HepG2 (cell line): ENCODE data around the gene METTL27. TPM values are rescaled to one million over a fixed set of nuclear protein-coding genes. Genes with fewer than 3 reads are reported as not detected.
A peak's percentile ranks its signal among the peaks of the same experiment; 100 is the strongest.
"Not testable (repeated sequence)": the region's sequence is repeated elsewhere in the genome, so short reads cannot be mapped to it uniquely, and the experiment has no call there.

Experiments
- ATAC-seq: fragments of 200-7000 bp; cut with Tn5 transposase; 3 replicates; pipeline ENCODE4 v1.9.1; 2020; ENCODE audit warnings: mild to moderate bottlenecking, moderate library complexity
- BruUV-seq: library from RNA; stranded (reverse); fragments of 400-500 nt; replicated peaks from 2 replicates; lab custom pipeline; 2021; lab: Mats Ljungman, UMichigan
- CTCF ChIA-PET: fragments of 300-600 bp; formaldehyde crosslinking; extraction: SDS; loops from one replicate; lab custom pipeline; 2021; ENCODE audit warnings: low total read pairs, inconsistent platforms, low intra/inter-chr PET ratio; lab: Yijun Ruan, JAX
- POLR2A ChIA-PET: fragments of 350-600 bp; sonication (Branson Sonifier 250); formaldehyde crosslinking; loops from one replicate; lab custom pipeline; 2020; ENCODE audit warnings: antibody characterized with exemption, inconsistent platforms; lab: Yijun Ruan, JAX
- DNase-seq: peaks from one replicate; pipeline ENCODE4 v3.0.0-alpha.2; 2015; ENCODE audit warnings: low spot score
- FAIRE-seq: peaks from 3 replicates; lab custom pipeline; 2011; peaks lifted over from hg19 to GRCh38; lab: Jason Lieb, UNC
- H2AFZ ChIP-seq: one replicate; pipeline ENCODE4 v1.6.1; 2011; ENCODE audit warnings: low read length, inconsistent platforms
- H3K27ac ChIP-seq: fragments of 300-600 bp; 3 replicates; pipeline ENCODE4 v1.8.0; 2011; ENCODE audit warnings: mixed run types, mild to moderate bottlenecking, mixed read lengths, low read length, inconsistent platforms; ENCODE audit not compliant: insufficient read depth; ENCODE audit errors: extremely low read length
- H3K27me3 ChIP-seq, 2 experiments: fragments of 200-600 bp in 1 of 2; 2 replicates in 1 of 2; 3 replicates in 1 of 2; pipeline versions ENCODE4 v1.6.0 to v1.8.0; 2011; ENCODE audit warnings: low read length in 2 of 2, mild to moderate bottlenecking in 2 of 2, moderate library complexity in 2 of 2, inconsistent platforms in 1 of 2; ENCODE audit not compliant: insufficient read depth in 2 of 2, control insufficient read depth in 1 of 2
- H3K36me3 ChIP-seq, 2 experiments: fragments of 200-600 bp in 1 of 2; replicated peaks in 1 of 2; 2 replicates in 1 of 2; 3 replicates in 1 of 2; pipeline versions ENCODE4 v1.5.1 to v1.8.0; 2011; ENCODE audit warnings: low read length in 2 of 2, inconsistent platforms in 1 of 2; ENCODE audit not compliant: insufficient read depth in 2 of 2, control insufficient read depth in 1 of 2
- H3K4me1 ChIP-seq: 2 replicates; pipeline ENCODE4 v1.5.1; 2012; ENCODE audit warnings: low read length, inconsistent platforms; ENCODE audit not compliant: insufficient read depth
- H3K4me2 ChIP-seq: 2 replicates; pipeline ENCODE4 v1.6.0; 2011; ENCODE audit warnings: low read depth, low read length, inconsistent platforms
- H3K4me3 ChIP-seq, 3 experiments: fragments of 200-600 bp in 1 of 3; sonication (generic), shearing (Covaris generic) in 1 of 3; replicated peaks in 1 of 3; 2 replicates each; pipeline ENCODE4 v1.5.1; 2011 to 2016; ENCODE audit warnings: low read length in 3 of 3, inconsistent platforms in 2 of 3, low read depth in 2 of 3, mild to moderate bottlenecking in 2 of 3, control low read depth in 1 of 3, mixed read lengths in 1 of 3; ENCODE audit not compliant: insufficient read depth in 1 of 3
- H3K79me2 ChIP-seq: one replicate; pipeline ENCODE4 v1.6.1; 2011; ENCODE audit warnings: low read length, inconsistent platforms; ENCODE audit not compliant: insufficient read depth
- H3K9ac ChIP-seq: 2 replicates; pipeline ENCODE4 v1.6.0; 2011; ENCODE audit warnings: mild to moderate bottlenecking, low read depth, low read length, inconsistent platforms; ENCODE audit not compliant: insufficient read depth
- H3K9me3 ChIP-seq: 2 replicates; pipeline ENCODE4 v1.5.1; 2012; ENCODE audit warnings: mild to moderate bottlenecking, low read length
- H4K20me1 ChIP-seq: 2 replicates; pipeline ENCODE4 v1.6.0; 2011; ENCODE audit warnings: inconsistent platforms, mild to moderate bottlenecking, low read length, moderate library complexity; ENCODE audit not compliant: insufficient read depth
- HDAC2 ChIP-seq: sonication (generic); formaldehyde crosslinking; IDR thresholded peaks from 2 replicates; pipeline ENCODE4 v1.4.0; 2020; ENCODE audit warnings: missing genetic modification reagents
- HOXA7 ChIP-seq: sonication (generic); formaldehyde crosslinking; IDR thresholded peaks from 2 replicates; pipeline ENCODE4 v1.8.1; 2022; ENCODE audit warnings: mild to moderate bottlenecking, missing genetic modification reagents, moderate library complexity
- MAFF ChIP-seq: IDR thresholded peaks from 2 replicates; pipeline ENCODE4 v1.6.1; 2011; ENCODE audit warnings: low read depth, low read length, improper control_type of control experiment
- MAFK ChIP-seq, 2 experiments: IDR thresholded peaks in 1 of 2; conservative IDR thresholded peaks in 1 of 2; 2 replicates each; pipeline ENCODE4 v1.6.1; 2011; ENCODE audit warnings: improper control_type of control experiment in 2 of 2, low read length in 2 of 2
- NR2F1 ChIP-seq, 2 experiments: fragments of 450-650 bp in 1 of 2; formaldehyde crosslinking in 1 of 2; IDR thresholded peaks; 2 replicates each; pipeline versions ENCODE4 v1.5.0 to v1.6.1; 2016 to 2020; ENCODE audit warnings: mild to moderate bottlenecking in 1 of 2, missing compliant biosample characterization in 1 of 2, missing genetic modification reagents in 1 of 2, moderate library complexity in 1 of 2
- ZFP90 ChIP-seq: sonication (generic); formaldehyde crosslinking; IDR thresholded peaks from 2 replicates; pipeline ENCODE4 v1.8.0; 2022; ENCODE audit warnings: missing genetic modification reagents, mild to moderate bottlenecking, inconsistent platforms, borderline replicate concordance
- WGBS: methylation state at CpG from one replicate; pipeline ENCODE4 v1.1.6; 2017; ENCODE audit warnings: low lambda C conversion rate; 5-methylcytosine and 5-hydroxymethylcytosine counted together
- in situ Hi-C: cut with HindIII; loops from 2 replicates; pipeline ENCODE4 v1.10.0; 2017; ENCODE audit warnings: low pct_unique_long_range_greater_than_20kb; ENCODE audit not compliant: extremely low pct_ligation_motif_present
- intact Hi-C: fragments of 100-400 bp; cut with micrococcal nuclease; formaldehyde crosslinking; loops from one replicate; pipeline ENCODE4 v1.10.0; 2022; ENCODE audit not compliant: unreplicated experiment
- polyA plus RNA-seq, 8 experiments: library from polyadenylated mRNA; depleted of rRNA in 3 of 8; stranded (reverse) in 7 of 8; unstranded in 1 of 8; fragments of >200 nt; fragmentation: Illumina TruSeq in 4 of 8; extraction: Trizol in 4 of 8; gene quantifications; 2 replicates each; pipeline versions ENCODE4 v1.2.1 to v1.2.3, GENCODE V29; 2011 to 2016; ENCODE audit warnings: low read depth in 4 of 8, missing spikeins in 1 of 8, mixed read lengths in 1 of 8; ENCODE audit not compliant: insufficient read depth in 1 of 8
- total RNA-seq, 5 experiments: library from RNA; depleted of rRNA; stranded (reverse); fragments of >200 nt; fragmentation: Illumina TruSeq; extraction: Trizol; gene quantifications; 2 replicates each; pipeline ENCODE4 v1.2.3, GENCODE V29; 2016; ENCODE audit warnings: low read depth in 1 of 5
- TF ChIP-seq, protein P1 (sequence below), 2 experiments: fragments of 450-650 bp in 1 of 2; sonication (generic) in 1 of 2; formaldehyde crosslinking; IDR thresholded peaks; 2 replicates each; pipeline versions ENCODE4 v1.5.0 to v1.8.0; 2020 to 2022; ENCODE audit warnings: mild to moderate bottlenecking in 1 of 2, missing genetic modification reagents in 1 of 2
- TF ChIP-seq, protein P2 (sequence below): sonication (generic); formaldehyde crosslinking; IDR thresholded peaks from 2 replicates; pipeline ENCODE4 v1.5.0; 2020; ENCODE audit warnings: missing genetic modification reagents

Gene METTL27
- total and polyA plus RNA-seq, 2 of the 13 experiments (the other 11 are each of a cell fraction or from before 2014, with no cell fraction given), result 2.0 to 3.0 TPM

GRCh38 chr7:73845701-73846195 is 3.4 kb upstream of the METTL27 start:
- TF ChIP-seq MAFK (conservative IDR thresholded peaks at IDR 0.05 in 1 of 2, IDR thresholded peaks at IDR 0.05 in 1 of 2; ENCODE audit: low read length in 2 of 2), result peak in 1 of 2 experiments; percentile 54; a peak in 2 of 4 replicates
- 0 out of 2 replicates have a peak, but pooled peaks have one; percentile 25 for TF ChIP-seq MAFF
- not testable (repeated sequence) for BruUV-seq
- WGBS, result 30% methylated on average over 8 of the region's 12 CpGs

DNA sequence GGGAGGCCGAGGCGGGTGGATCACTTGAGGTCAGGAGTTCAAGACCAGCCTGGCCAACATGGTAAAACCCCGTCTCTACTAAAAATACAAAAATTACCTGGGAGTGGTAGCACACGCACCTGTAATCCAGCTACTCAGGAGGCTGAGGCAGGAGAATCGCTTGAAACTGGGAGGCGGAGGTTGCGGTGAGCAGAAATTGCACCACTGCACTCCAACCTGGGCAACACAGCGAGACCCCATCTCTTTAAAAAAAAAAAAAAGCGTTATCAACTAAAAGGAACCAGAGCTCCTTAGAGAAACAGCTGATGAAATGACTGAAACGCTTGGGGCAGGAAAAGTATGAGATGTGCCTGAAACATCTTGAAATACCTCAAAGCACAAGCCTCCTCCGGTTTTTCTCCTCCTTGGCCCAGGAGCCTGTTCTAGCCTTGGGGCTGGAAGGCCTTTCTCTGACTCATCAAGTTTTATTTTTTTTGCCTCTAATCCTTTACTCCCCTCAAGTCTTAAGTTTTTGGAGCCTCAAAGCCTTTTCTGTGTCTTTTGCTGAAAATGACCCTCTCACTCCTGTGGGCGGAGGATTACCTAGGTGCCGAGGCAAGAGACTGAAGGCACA is 2.6 kb upstream of the METTL27 start:
- intact Hi-C loops, result no loop called here

More at GRCh38 chr7:73845701-73846195, 3.4 kb upstream of the METTL27 start:
- H4K20me1 ChIP-seq, in situ Hi-C loops, H3K9me3 ChIP-seq, H3K79me2 ChIP-seq, H3K36me3 ChIP-seq, DNase-seq, ATAC-seq, H3K9ac ChIP-seq, H3K4me2 ChIP-seq, CTCF ChIA-PET, H3K4me3 ChIP-seq, POLR2A ChIA-PET, intact Hi-C loops, FAIRE-seq, H2AFZ ChIP-seq, H3K27ac ChIP-seq: not testable (repeated sequence)
- Histone ChIP-seq H3K4me1 (peaks cover 14% of the 10 kb centered on the region), H3K27me3 (peaks cover 0 to 10% of the 10 kb centered on the region in 2 experiments; a peak in 1 of 5 replicates)

More for the DNA sequence above, 2.6 kb upstream of the METTL27 start:
- in situ Hi-C loops, result no loop called here
- Histone ChIP-seq H3K9me3 (no peaks in the 10 kb centered on the region), H3K36me3 (no peaks in the 10 kb centered on the region), H3K4me1 (peaks cover 22% of the 10 kb centered on the region), H3K4me2 (no peak overlapping the region), H3K4me3 (no peak overlapping the region), H3K79me2 (no peaks in the 10 kb centered on the region), H3K27me3 (peaks cover 0 to 10% of the 10 kb centered on the region in 2 experiments; a peak in 1 of 5 replicates), H4K20me1 (no peaks in the 10 kb centered on the region), H3K9ac (no peak overlapping the region), H2AFZ (no peak overlapping the region), H3K27ac (no peak overlapping the region)
- ChIA-PET POLR2A (no interaction called here), CTCF (no interaction called here)
- no peak for ATAC-seq
- no TSS peak for BruUV-seq
- FAIRE-seq, result no peak
- WGBS, result 61% methylated on average over 13 of the region's 13 CpGs
- no peak for DNase-seq
- TF ChIP-seq HDAC2 (CRISPR knock-in tag), result no peak
- TF ChIP-seq, protein P1, sequence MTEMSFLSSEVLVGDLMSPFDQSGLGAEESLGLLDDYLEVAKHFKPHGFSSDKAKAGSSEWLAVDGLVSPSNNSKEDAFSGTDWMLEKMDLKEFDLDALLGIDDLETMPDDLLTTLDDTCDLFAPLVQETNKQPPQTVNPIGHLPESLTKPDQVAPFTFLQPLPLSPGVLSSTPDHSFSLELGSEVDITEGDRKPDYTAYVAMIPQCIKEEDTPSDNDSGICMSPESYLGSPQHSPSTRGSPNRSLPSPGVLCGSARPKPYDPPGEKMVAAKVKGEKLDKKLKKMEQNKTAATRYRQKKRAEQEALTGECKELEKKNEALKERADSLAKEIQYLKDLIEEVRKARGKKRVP (CRISPR knock-in tag; IDR thresholded peaks at IDR 0.05), result no peak
- no peak for TF ChIP-seq ZFP90
- TF ChIP-seq, protein P2, sequence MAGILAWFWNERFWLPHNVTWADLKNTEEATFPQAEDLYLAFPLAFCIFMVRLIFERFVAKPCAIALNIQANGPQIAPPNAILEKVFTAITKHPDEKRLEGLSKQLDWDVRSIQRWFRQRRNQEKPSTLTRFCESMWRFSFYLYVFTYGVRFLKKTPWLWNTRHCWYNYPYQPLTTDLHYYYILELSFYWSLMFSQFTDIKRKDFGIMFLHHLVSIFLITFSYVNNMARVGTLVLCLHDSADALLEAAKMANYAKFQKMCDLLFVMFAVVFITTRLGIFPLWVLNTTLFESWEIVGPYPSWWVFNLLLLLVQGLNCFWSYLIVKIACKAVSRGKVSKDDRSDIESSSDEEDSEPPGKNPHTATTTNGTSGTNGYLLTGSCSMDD (CRISPR knock-in tag), result no peak
- no peak for TF ChIP-seq HOXA7 (CRISPR knock-in tag)
- no peak for TF ChIP-seq NR2F1 (CRISPR knock-in tag; IDR thresholded peaks at IDR 0.05)
